ENCODE measurements around the gene KLRB1. TPM values are rescaled to one million over a fixed set of nuclear protein-coding genes. Genes with fewer than 3 reads are reported as not detected.
"Not testable (repeated sequence)": the region's sequence is repeated elsewhere in the genome, so short reads cannot be mapped to it uniquely, and the experiment has no call there.

Gene KLRB1
- total RNA-seq, 1 donor from 2014 or later, result 0.38 TPM

GRCh38 chr12:9567151-9567550, 40.6 kb downstream of the KLRB1 start:
- ATAC-seq; DNase-seq (ENCODE audit: missing footprints); intact Hi-C loops (cut with DNase I): not testable (repeated sequence)

GRCh38 chr12:9566113-9566512, 41.6 kb downstream of the KLRB1 start:
- ATAC-seq; intact Hi-C loops (cut with DNase I); DNase-seq (ENCODE audit: missing footprints): not testable (repeated sequence)

- intact Hi-C loops (cut with DNase I); DNase-seq (ENCODE audit: missing footprints); ATAC-seq: not testable (repeated sequence)
Observed at GRCh38 chr12:9564418-9564817, 43.3 kb downstream of the KLRB1 start.

- intact Hi-C loops (cut with DNase I); ATAC-seq; DNase-seq (ENCODE audit: missing footprints): not testable (repeated sequence)
Observed at GRCh38 chr12:9562841-9563453, 44.8 kb downstream of the KLRB1 start.

DNA sequence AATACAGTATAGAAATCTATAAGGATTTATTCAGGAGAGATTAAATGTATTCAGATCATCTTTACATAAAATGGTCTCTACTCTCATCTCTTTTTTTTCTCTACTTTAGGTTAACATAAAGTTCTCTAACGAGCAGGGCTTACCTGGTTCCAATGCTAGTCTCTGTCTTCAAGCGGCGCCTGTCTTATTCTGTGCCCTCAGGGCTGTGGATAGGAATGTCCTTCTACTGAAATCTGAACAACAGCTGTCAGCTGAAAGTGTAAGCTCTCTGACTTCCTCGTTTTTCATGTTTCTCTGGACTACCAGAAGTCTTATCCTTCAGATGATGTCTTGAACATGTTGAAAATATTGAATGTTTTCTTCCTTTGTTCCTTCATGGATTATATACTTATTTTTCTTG, 62.2 kb downstream of the KLRB1 start:
- ATAC-seq; DNase-seq (ENCODE audit: missing footprints); intact Hi-C loops (cut with DNase I): not testable (repeated sequence)

Other genes starting within 250 kb of the KLRB1 start
- gene CLEC2D, start 61.8 kb upstream of the KLRB1 start, total RNA-seq, result 3.0 TPM
- gene CLECL1, start 125.2 kb upstream of the KLRB1 start, total RNA-seq, result 0.76 TPM
- 0.32 TPM for gene CD69, start 153.0 kb upstream of the KLRB1 start, total RNA-seq
- gene KLRF1, start 219.6 kb upstream of the KLRB1 start, total RNA-seq, result 0.24 TPM